H9 (cell line): ENCODE measurements around the gene PTGS1. TPM values are rescaled to one million over a fixed set of nuclear protein-coding genes. Genes with fewer than 3 reads are reported as not detected.

Source experiments
- DNase-seq: peaks from one replicate; pipeline ENCODE4 v3.0.0-alpha.2; 2017
- H2AFZ ChIP-seq: one replicate; pipeline ENCODE4 v1.6.1; 2013; ENCODE audit warnings: mild to moderate bottlenecking, low read length, control low read depth, moderate library complexity
- H2AK5ac ChIP-seq: 2 replicates; pipeline ENCODE4 v1.6.1; 2013; ENCODE audit warnings: low read length, control low read depth, mixed read lengths; ENCODE audit not compliant: insufficient read length
- H2BK120ac ChIP-seq: one replicate; pipeline ENCODE4 v1.6.1; 2013; ENCODE audit warnings: low read depth, mild to moderate bottlenecking, low read length, control low read depth, inconsistent platforms; ENCODE audit not compliant: poor library complexity, severe bottlenecking
- H2BK12ac ChIP-seq: 2 replicates; pipeline ENCODE4 v1.6.1; 2013; ENCODE audit warnings: low read length, control low read depth, mixed read lengths, low read depth; ENCODE audit not compliant: insufficient read length
- H2BK15ac ChIP-seq: 2 replicates; pipeline ENCODE4 v1.6.1; 2013; ENCODE audit warnings: low read depth, low read length, control low read depth
- H2BK20ac ChIP-seq: one replicate; pipeline ENCODE4 v1.6.1; 2013; ENCODE audit warnings: low read depth, mild to moderate bottlenecking, low read length, control low read depth, inconsistent platforms; ENCODE audit not compliant: poor library complexity, severe bottlenecking
- H2BK5ac ChIP-seq: 2 replicates; pipeline ENCODE4 v1.6.1; 2013; ENCODE audit warnings: low read length, control low read depth, mixed read lengths; ENCODE audit not compliant: insufficient read length
- H3K14ac ChIP-seq: 2 replicates; pipeline ENCODE4 v1.6.1; 2013; ENCODE audit warnings: low read length, control low read depth; ENCODE audit not compliant: insufficient read depth
- H3K18ac ChIP-seq: 2 replicates; pipeline ENCODE4 v1.6.1; 2013; ENCODE audit warnings: low read depth, mild to moderate bottlenecking, mixed read lengths, low read length, control low read depth; ENCODE audit not compliant: insufficient read length
- H3K23ac ChIP-seq: 2 replicates; pipeline ENCODE4 v1.6.1; 2013; ENCODE audit warnings: low read length, control low read depth, mixed read lengths, low read depth; ENCODE audit not compliant: insufficient read length
- H3K23me2 ChIP-seq: 2 replicates; pipeline ENCODE4 v1.6.1; 2013; ENCODE audit warnings: low read depth, mild to moderate bottlenecking, mixed read lengths, low read length, control low read depth; ENCODE audit not compliant: insufficient read length, poor library complexity, severe bottlenecking
- H3K27ac ChIP-seq: 2 replicates; pipeline ENCODE4 v1.5.1; 2013; ENCODE audit warnings: low read length, control low read depth, mixed read lengths, low read depth; ENCODE audit not compliant: insufficient read length
- H3K27me3 ChIP-seq: 2 replicates; pipeline ENCODE4 v1.6.1; 2013; ENCODE audit warnings: low read length, control low read depth, inconsistent platforms; ENCODE audit not compliant: insufficient read depth
- H3K4ac ChIP-seq: 2 replicates; pipeline ENCODE4 v1.6.1; 2013; ENCODE audit warnings: low read depth, mild to moderate bottlenecking, control low read depth, inconsistent platforms, low read length, moderate library complexity
- H3K4me1 ChIP-seq: 2 replicates; pipeline ENCODE4 v1.6.1; 2013; ENCODE audit warnings: low read length, control low read depth, inconsistent platforms; ENCODE audit not compliant: insufficient read depth
- H3K4me2 ChIP-seq: 2 replicates; pipeline ENCODE4 v1.6.1; 2013; ENCODE audit warnings: low read length, control low read depth, mixed read lengths; ENCODE audit not compliant: insufficient read length, insufficient read depth
- H3K56ac ChIP-seq: 2 replicates; pipeline ENCODE4 v1.6.1; 2013; ENCODE audit warnings: low read depth, mild to moderate bottlenecking, mixed read lengths, low read length, control low read depth; ENCODE audit not compliant: insufficient read length
- H3K79me1 ChIP-seq: 2 replicates; pipeline ENCODE4 v1.6.1; 2013; ENCODE audit warnings: low read depth, mild to moderate bottlenecking, moderate library complexity, low read length, control low read depth, inconsistent platforms; ENCODE audit not compliant: insufficient read depth, poor library complexity, severe bottlenecking
- H3K79me2 ChIP-seq: 2 replicates; pipeline ENCODE4 v1.6.1; 2013; ENCODE audit warnings: low read length, control low read depth, inconsistent platforms; ENCODE audit not compliant: insufficient read depth
- H3K9ac ChIP-seq: 2 replicates; pipeline ENCODE4 v1.6.1; 2013; ENCODE audit warnings: low read length, control low read depth, mixed read lengths; ENCODE audit not compliant: insufficient read length; ENCODE audit errors: extremely low read depth
- H3K9me3 ChIP-seq: one replicate; pipeline ENCODE4 v1.6.1; 2013; ENCODE audit warnings: low read depth, low read length, inconsistent platforms; ENCODE audit not compliant: control insufficient read depth
- H3T11ph ChIP-seq: one replicate; pipeline ENCODE4 v1.6.1; 2013; ENCODE audit warnings: mild to moderate bottlenecking, low read length, control low read depth, inconsistent platforms
- H4K20me1 ChIP-seq: one replicate; pipeline ENCODE4 v1.6.1; 2013; ENCODE audit not compliant: control insufficient read depth, insufficient read length, insufficient read depth
- H4K5ac ChIP-seq: 2 replicates; pipeline ENCODE4 v1.6.1; 2013; ENCODE audit warnings: low read depth, mild to moderate bottlenecking, mixed read lengths, low read length, control low read depth; ENCODE audit not compliant: insufficient read length
- H4K8ac ChIP-seq: replicated peaks from 2 replicates; pipeline ENCODE4 v1.6.1; 2013; ENCODE audit warnings: low read length, control low read depth, mixed read lengths, low read depth; ENCODE audit not compliant: insufficient read length
- H4K91ac ChIP-seq: 2 replicates; pipeline ENCODE4 v1.6.1; 2013; ENCODE audit warnings: low read depth, mild to moderate bottlenecking, moderate library complexity, mixed read lengths, low read length, control low read depth; ENCODE audit not compliant: insufficient read length
- H3K27ac Mint-ChIP-seq, 3 experiments: 2 replicates in 2 of 3; 3 replicates in 1 of 3; pipeline ENCODE4 v1.8.0; 2020 to 2021; ENCODE audit warnings: mixed read lengths in 3 of 3, mild to moderate bottlenecking in 1 of 3, moderate library complexity in 1 of 3
- H3K27me3 Mint-ChIP-seq: 2 replicates; pipeline ENCODE4 v1.8.0; 2021; ENCODE audit warnings: low read depth, mild to moderate bottlenecking, moderate library complexity, mixed read lengths
- H3K36me3 Mint-ChIP-seq, 3 experiments: 2 replicates in 2 of 3; 3 replicates in 1 of 3; pipeline ENCODE4 v1.8.0; 2020 to 2021; ENCODE audit warnings: low read depth in 3 of 3, mixed read lengths in 3 of 3; ENCODE audit not compliant: insufficient read depth in 1 of 3
- H3K4me1 Mint-ChIP-seq, 2 experiments: 2 replicates each; pipeline ENCODE4 v1.8.0; 2020; ENCODE audit warnings: mixed read lengths in 2 of 2
- H3K4me3 Mint-ChIP-seq, 2 experiments: 2 replicates in 1 of 2; 3 replicates in 1 of 2; pipeline ENCODE4 v1.8.0; 2020 to 2021; ENCODE audit warnings: mild to moderate bottlenecking in 2 of 2, mixed read lengths in 2 of 2, moderate library complexity in 1 of 2
- H3K9me3 Mint-ChIP-seq, 2 experiments: 2 replicates in 1 of 2; 3 replicates in 1 of 2; pipeline ENCODE4 v1.8.0; 2020; ENCODE audit warnings: mild to moderate bottlenecking in 2 of 2, mixed read lengths in 2 of 2, moderate library complexity in 1 of 2
- CTCF ChIP-seq: fragments of 200-600 bp; sonication (generic); conservative IDR thresholded peaks from 3 replicates; pipeline ENCODE4 v1.8.0; 2021; ENCODE audit warnings: antibody characterized with exemption, mild to moderate bottlenecking
- WGBS: extraction: QIAGEN DNeasy Blood & Tissue Kit; methylation state at CpG from one replicate; pipeline ENCODE4 v1.1.7; 2013; ENCODE audit warnings: missing lambda C conversion rate, low lambda C conversion rate, mixed read lengths; ENCODE audit not compliant: insufficient read length; ENCODE audit errors: extremely low coverage; 5-methylcytosine and 5-hydroxymethylcytosine counted together
- total RNA-seq: library from RNA; stranded (reverse); gene quantifications from 2 replicates; pipeline ENCODE4 v1.2.1, GENCODE V29; 2021

PTGS1 gene
- total RNA-seq, 1 experiment from 2014 or later, result 1.3 TPM

GRCh38 chr9:122350577-122351355, 20.1 kb upstream of the PTGS1 start:
- H2AFZ ChIP-seq, result no peak overlapping the region
- H3K9ac ChIP-seq, result no peak overlapping the region
- H3T11ph ChIP-seq, result no peak overlapping the region
- H4K8ac ChIP-seq, result no peak overlapping the region
- no peak overlapping the region for H2BK20ac ChIP-seq
- H2BK5ac ChIP-seq, result no peak overlapping the region
- H3K56ac ChIP-seq, result no peak overlapping the region
- no peaks in the 10 kb centered on the region for H3K79me1 ChIP-seq
- Mint-ChIP-seq H3K4me3 (no peak overlapping the region), H3K27ac (no peak overlapping the region), H3K36me3 (no peaks in the 10 kb centered on the region; a peak in 1 of 7 replicates), H3K27me3 (peaks cover 31% of the 10 kb centered on the region), H3K4me1 (peaks cover 9 to 13% of the 10 kb centered on the region in 2 experiments), H3K9me3 (peaks cover 7 to 9% of the 10 kb centered on the region in 2 experiments; a peak in 3 of 5 replicates)
- H3K18ac ChIP-seq, result no peak overlapping the region
- H3K27ac ChIP-seq, result no peak overlapping the region
- no peak overlapping the region for H3K4me2 ChIP-seq
- no peaks in the 10 kb centered on the region for H3K9me3 ChIP-seq
- H3K14ac ChIP-seq, result no peak overlapping the region
- H3K4ac ChIP-seq, result no peak overlapping the region
- no peaks in the 10 kb centered on the region for H4K20me1 ChIP-seq
- WGBS, result no CpG with 5 or more reads among the region's 11 CpGs
- no peak overlapping the region for H2BK12ac ChIP-seq
- peaks cover 6% of the 10 kb centered on the region; the same call in 1 of the 2 replicates for H3K27me3 ChIP-seq
- no peak overlapping the region for H3K23ac ChIP-seq
- no peak overlapping the region for H4K5ac ChIP-seq
- no peaks in the 10 kb centered on the region for H3K79me2 ChIP-seq
- no peak overlapping the region for H2AK5ac ChIP-seq
- H2BK120ac ChIP-seq, result no peak overlapping the region
- H4K91ac ChIP-seq, result no peak overlapping the region
- H3K4me1 ChIP-seq, result no peaks in the 10 kb centered on the region; the same call in 1 of the 2 replicates
- no peak overlapping the region for H2BK15ac ChIP-seq
- peak; percentile 98 for TF ChIP-seq CTCF
- peak; percentile 84 for DNase-seq
- peaks cover 13% of the 10 kb centered on the region for H3K23me2 ChIP-seq
